A673 (cell line): ENCODE measurements around the gene ISL2. TPM values are rescaled to one million over a fixed set of nuclear protein-coding genes. Genes with fewer than 3 reads are reported as not detected.

Source experiments
- BruUV-seq: library from RNA; stranded (reverse); fragments of 400-500 nt; replicated peaks from 2 replicates; lab custom pipeline; 2021; lab: Mats Ljungman, UMichigan
- CTCF ChIA-PET: fragments of 300-600 bp; sonication (Branson Sonifier 250); formaldehyde crosslinking; loops from one replicate; lab custom pipeline; 2022; ENCODE audit warnings: antibody characterized with exemption; lab: Charles Lee
- POLR2A ChIA-PET: fragments of 300-600 bp; sonication (Branson Sonifier 250); formaldehyde crosslinking; loops from one replicate; lab custom pipeline; 2022; ENCODE audit warnings: antibody characterized with exemption; ENCODE audit not compliant: low non-redundant PET; lab: Charles Lee
- DNase-seq: peaks from one replicate; pipeline ENCODE4 v3.0.0-alpha.2; 2015; ENCODE audit warnings: low spot score
- H3K27ac ChIP-seq: fragments of 200-600 bp; sonication (generic); 2 replicates; pipeline ENCODE4 v1.5.1; 2016; ENCODE audit warnings: mixed run types, low read depth, mild to moderate bottlenecking, mixed read lengths, antibody characterized with exemption, low read length; ENCODE audit not compliant: poor library complexity, severe bottlenecking
- H3K27me3 ChIP-seq: fragments of 200-600 bp; sonication (generic); replicated peaks from 2 replicates; pipeline ENCODE4 v1.6.1; 2017; ENCODE audit warnings: mixed run types, low read depth, mild to moderate bottlenecking, mixed read lengths, antibody characterized with exemption, low read length; ENCODE audit not compliant: insufficient read depth, poor library complexity
- H3K36me3 ChIP-seq: fragments of 200-600 bp; sonication (generic); 2 replicates; pipeline ENCODE4 v1.6.1; 2016; ENCODE audit warnings: mixed run types, mild to moderate bottlenecking, mixed read lengths, antibody characterized with exemption, low read length; ENCODE audit not compliant: insufficient read depth, poor library complexity, severe bottlenecking
- H3K4me1 ChIP-seq: fragments of 200-600 bp; sonication (generic); 2 replicates; pipeline ENCODE4 v1.6.1; 2017; ENCODE audit warnings: mixed run types, mild to moderate bottlenecking, mixed read lengths, antibody characterized with exemption, low read length; ENCODE audit not compliant: insufficient read depth, poor library complexity, severe bottlenecking
- H3K4me3 ChIP-seq: fragments of 200-600 bp; sonication (generic); 2 replicates; pipeline ENCODE4 v1.5.1; 2016; ENCODE audit warnings: low read depth, mixed run types, mild to moderate bottlenecking, mixed read lengths, low read length; ENCODE audit not compliant: poor library complexity, severe bottlenecking
- H3K9me3 ChIP-seq: fragments of 200-600 bp; sonication (generic); 2 replicates; pipeline ENCODE4 v1.6.1; 2016; ENCODE audit warnings: mixed run types, low read depth, mild to moderate bottlenecking, mixed read lengths, antibody characterized with exemption, low read length; ENCODE audit not compliant: poor library complexity, severe bottlenecking
- CTCF ChIP-seq: fragments of 300-800, 200-600 bp; sonication (generic); conservative IDR thresholded peaks from 2 replicates; pipeline ENCODE4 v1.5.1; 2017; ENCODE audit warnings: low read depth, mild to moderate bottlenecking, antibody characterized with exemption, low read length, moderate library complexity, mixed read lengths
- EZH2 ChIP-seq: fragments of 200-600 bp; sonication (generic); IDR thresholded peaks from 2 replicates; pipeline ENCODE4 v1.6.1; 2017; ENCODE audit warnings: borderline replicate concordance, low read depth, mild to moderate bottlenecking, mixed read lengths, antibody characterized with exemption, low read length; ENCODE audit not compliant: poor library complexity, severe bottlenecking
- intact Hi-C: fragments of 100-400 bp; cut with micrococcal nuclease; formaldehyde crosslinking; loops from one replicate; pipeline ENCODE4 v1.10.0; 2022; ENCODE audit not compliant: unreplicated experiment
- total RNA-seq: library from RNA; stranded (reverse); gene quantifications from 2 replicates; pipeline ENCODE4 v1.2.3, GENCODE V29; 2021

ISL2 gene
- total RNA-seq, 1 experiment from 2014 or later = 3.8 TPM

DNA sequence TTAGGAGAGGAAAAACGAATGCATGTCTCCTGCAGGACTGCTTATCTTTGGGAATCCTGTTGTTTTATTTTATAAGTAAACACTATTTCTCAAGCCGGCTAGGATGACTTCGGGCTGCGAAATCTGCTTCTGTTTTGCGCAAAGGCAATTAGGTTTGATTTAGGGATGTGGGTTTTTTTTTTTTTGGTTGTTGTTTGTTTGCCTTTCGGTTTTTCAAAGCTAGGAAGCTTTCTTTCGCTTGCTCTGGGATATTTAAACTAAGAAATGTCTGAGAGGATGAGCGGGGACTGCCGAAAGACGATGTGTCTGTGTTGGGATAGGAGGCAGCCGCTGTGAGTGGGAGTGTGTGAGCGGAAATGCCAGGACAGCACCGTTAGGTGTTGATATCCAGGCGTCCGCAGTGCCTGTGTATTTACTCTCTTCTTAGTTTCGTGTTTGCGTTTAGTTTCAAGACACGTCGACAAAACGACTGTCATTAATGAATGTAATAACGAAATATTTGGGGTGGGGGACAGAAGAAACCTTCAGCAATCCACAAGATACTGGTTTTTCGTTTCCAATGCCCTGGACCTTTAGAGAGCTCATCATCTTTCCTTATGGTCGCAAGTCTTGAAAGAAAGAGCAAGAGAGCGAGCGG is 604 bp downstream of the ISL2 start:
- Histone ChIP-seq H3K27ac (no peak overlapping the region), H3K9me3 (no peaks in the 10 kb centered on the region), H3K4me1 (peaks cover 35% of the 10 kb centered on the region), H3K27me3 (peaks cover 46% of the 10 kb centered on the region), H3K36me3 (no peaks in the 10 kb centered on the region), H3K4me3 (peak overlapping the region; percentile 48)
- peak; percentile 57 for DNase-seq
- TF ChIP-seq EZH2 (peak; percentile 46), CTCF (no peak)
- CTCF ChIA-PET = interaction anchor here (0.6 kb wide), 2 partner anchors 55 to 86 kb away, joined by 4 to 9 read pairs; no protein-coding TSS in a partner anchor
- BruUV-seq = no TSS peak
- intact Hi-C loops = loop anchor here (10.0 kb wide), 1 partner anchor 508 kb away; no protein-coding TSS in a partner anchor
- POLR2A ChIA-PET = interaction anchor here (0.6 kb wide), 3 partner anchors 138 to 932 kb away, joined by 3 to 8 read pairs (median 5); no protein-coding TSS in a partner anchor

GRCh38 chr15:76337696-76338485 is 1.3 kb downstream of the ISL2 start:
- no peak for DNase-seq
- intact Hi-C loops = loop anchor here (10.0 kb wide), 1 partner anchor 507 kb away; no protein-coding TSS in a partner anchor
- TF ChIP-seq EZH2 (peak; percentile 20), CTCF (no peak)
- Histone ChIP-seq H3K27ac (no peak overlapping the region), H3K27me3 (peaks cover 53% of the 10 kb centered on the region), H3K4me3 (peak overlapping the region; percentile 48), H3K36me3 (no peaks in the 10 kb centered on the region), H3K9me3 (no peaks in the 10 kb centered on the region), H3K4me1 (peaks cover 35% of the 10 kb centered on the region)
- BruUV-seq = no TSS peak
- CTCF ChIA-PET = interaction anchor here (0.6 kb wide), 1 partner anchor 54 kb away, joined by 4 read pairs; no protein-coding TSS in a partner anchor
- POLR2A ChIA-PET = no interaction called here

DNA sequence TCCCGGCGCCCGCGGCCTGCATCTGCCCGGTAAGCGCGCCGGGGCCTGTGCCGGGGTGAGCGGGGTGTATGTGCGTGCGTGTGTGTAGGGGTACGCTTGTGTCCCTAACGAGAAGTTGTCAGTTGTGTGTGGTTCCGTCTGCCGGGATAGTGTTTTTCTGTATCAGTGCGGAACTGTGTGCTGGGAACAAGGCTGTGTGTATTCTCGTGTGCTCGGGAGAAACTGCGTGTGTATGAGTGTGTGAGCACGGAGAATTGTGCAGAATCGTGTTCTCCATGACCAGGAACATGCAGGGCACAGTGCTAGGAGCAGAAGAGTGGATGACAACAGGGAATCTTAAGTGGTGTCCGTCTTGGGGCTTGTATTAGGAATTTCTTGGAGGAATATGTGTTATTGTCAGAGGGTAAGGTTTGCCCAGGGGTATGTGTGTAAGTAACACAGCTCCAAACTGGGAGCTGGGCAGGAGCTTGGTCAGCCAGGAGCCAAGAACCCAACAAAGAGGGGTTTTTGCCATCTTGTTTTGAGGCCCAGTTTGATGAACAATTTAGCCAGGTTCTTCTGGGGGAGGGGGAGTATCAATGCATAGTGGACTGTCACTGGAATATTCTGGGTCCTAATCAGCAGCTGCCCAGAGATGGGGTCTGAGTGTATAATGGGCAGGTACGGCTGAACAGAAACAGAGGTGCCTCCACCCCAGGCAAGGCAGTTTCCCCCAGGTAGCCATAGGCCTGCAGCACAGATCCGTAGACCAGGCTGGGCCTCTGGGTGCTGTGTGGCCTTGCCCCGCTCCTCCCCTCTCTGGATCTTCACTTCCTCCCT is 2.1 kb downstream of the ISL2 start:
- TF ChIP-seq EZH2 (no peak), CTCF (no peak)
- no TSS peak for BruUV-seq
- peak overlapping the region; percentile 48 for H3K4me3 ChIP-seq
- no peak overlapping the region for H3K27ac ChIP-seq
- DNase-seq = no peak
- no peaks in the 10 kb centered on the region for H3K36me3 ChIP-seq
- intact Hi-C loops = loop anchor here (10.0 kb wide), 1 partner anchor 506 kb away; no protein-coding TSS in a partner anchor
- peaks cover 62% of the 10 kb centered on the region for H3K27me3 ChIP-seq
- H3K4me1 ChIP-seq = peaks cover 35% of the 10 kb centered on the region
- ChIA-PET POLR2A (no interaction called here), CTCF (no interaction called here)
- H3K9me3 ChIP-seq = no peaks in the 10 kb centered on the region
